Measurements from ENCODE around the gene VPS37C.

DNA sequence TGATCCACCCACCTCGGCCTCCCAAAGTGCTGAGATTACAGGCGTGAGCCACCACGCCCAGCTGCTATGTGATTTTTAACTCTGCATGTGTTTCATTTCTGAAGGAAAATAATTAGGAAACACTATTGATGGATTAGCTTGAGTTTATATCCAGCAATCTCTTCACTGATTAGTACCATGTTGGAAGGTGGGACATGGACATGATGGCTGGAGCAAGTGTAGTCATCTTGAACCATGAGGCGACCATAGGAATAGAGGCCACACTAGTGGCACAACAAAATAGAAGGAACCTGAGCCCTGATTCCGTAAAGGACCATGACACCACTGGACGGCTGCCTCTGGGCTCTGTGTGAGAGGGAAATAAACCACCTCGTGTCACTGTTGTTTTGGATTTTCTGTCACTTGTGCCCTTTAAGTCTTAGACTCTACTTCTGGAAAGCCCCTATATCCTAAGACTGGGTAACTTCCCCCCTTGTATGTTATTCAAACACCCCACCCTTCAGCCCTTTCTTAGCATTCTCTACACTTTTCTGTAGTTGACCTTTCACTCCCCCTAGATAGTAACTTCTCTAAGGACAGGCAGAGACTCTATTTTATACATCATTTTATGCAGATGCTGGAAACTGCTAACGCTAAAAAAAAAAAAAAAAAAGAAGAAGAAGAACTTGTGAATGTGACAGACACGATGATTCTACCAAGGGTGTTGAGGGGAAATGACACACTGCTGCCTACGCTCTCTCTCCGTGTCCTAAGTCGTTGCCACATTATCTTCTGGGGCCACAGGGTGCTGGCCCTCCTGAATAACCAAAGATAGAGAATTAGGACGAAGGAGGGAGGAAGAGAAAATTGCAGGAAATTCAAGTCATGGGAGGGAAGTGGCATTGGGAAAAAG, 2.7 kb upstream of the VPS37C start:
- TF ChIP-seq ZNF274 (IDR thresholded peaks at IDR 0.05; ENCODE audit: insufficient read depth, insufficient read length) = no peak
- TF ChIP-seq CHD4 (IDR thresholded peaks at IDR 0.05) = no peak
- no peak for TF ChIP-seq CHD1 (IDR thresholded peaks at IDR 0.05; ENCODE audit: low read depth, low read length)

Data from GM12878 (cell line).